Neural cell (in vitro differentiated cells): ENCODE data around the gene TFB1M. TPM values are rescaled to one million over a fixed set of nuclear protein-coding genes. Genes with fewer than 3 reads are reported as not detected.

Experiments
- H2AFZ ChIP-seq: fragments of 200-600, 300-800 bp; sonication (generic), shearing (Covaris generic); 2 replicates; pipeline ENCODE4 v1.6.0; 2014; ENCODE audit warnings: low read depth, mild to moderate bottlenecking, antibody characterized with exemption, low read length, moderate library complexity
- H3F3A ChIP-seq: fragments of 200-600 bp; shearing (Covaris generic); 2 replicates; pipeline ENCODE4 v1.6.1; 2016; ENCODE audit warnings: mild to moderate bottlenecking, moderate library complexity, mixed read lengths, antibody characterized with exemption, low read length; ENCODE audit not compliant: insufficient read depth, poor library complexity, severe bottlenecking
- H3K27ac ChIP-seq: fragments of 200-600, 300-800 bp; sonication (generic), shearing (Covaris generic); 2 replicates; pipeline ENCODE4 v1.5.1; 2014; ENCODE audit warnings: mild to moderate bottlenecking, low read length, moderate library complexity
- H3K27me3 ChIP-seq: fragments of 300-800, 200-600 bp; sonication (generic), shearing (Covaris generic); 2 replicates; pipeline ENCODE4 v1.6.0; 2014; ENCODE audit warnings: mild to moderate bottlenecking, low read depth, low read length, moderate library complexity; ENCODE audit not compliant: insufficient read depth
- H3K36me3 ChIP-seq: fragments of 300-800, 200-600 bp; sonication (generic), shearing (Covaris generic); 2 replicates; pipeline ENCODE4 v1.5.1; 2014; ENCODE audit warnings: mild to moderate bottlenecking, antibody characterized with exemption, low read length, moderate library complexity; ENCODE audit not compliant: insufficient read depth
- H3K4me2 ChIP-seq: fragments of 300-800, 200-600 bp; sonication (generic), shearing (Covaris generic); 2 replicates; pipeline ENCODE4 v1.6.0; 2014; ENCODE audit warnings: mild to moderate bottlenecking, low read length
- H3K4me3 ChIP-seq: fragments of 300-800, 200-600 bp; sonication (generic), shearing (Covaris generic); 2 replicates; pipeline ENCODE4 v1.5.1; 2014; ENCODE audit warnings: mild to moderate bottlenecking, low read length, moderate library complexity
- H3K79me2 ChIP-seq: fragments of 200-600 bp; shearing (Covaris generic); replicated peaks from 2 replicates; pipeline ENCODE4 v1.6.0; 2014; ENCODE audit warnings: mild to moderate bottlenecking, low read length, moderate library complexity; ENCODE audit not compliant: insufficient read depth
- H3K9ac ChIP-seq: fragments of 300-800, 200-600 bp; sonication (generic), shearing (Covaris generic); 2 replicates; pipeline ENCODE4 v1.6.1; 2016; ENCODE audit warnings: mild to moderate bottlenecking, low read length, mixed read lengths
- H3K9me2 ChIP-seq: fragments of 200-600 bp; shearing (Covaris generic); 2 replicates; pipeline ENCODE4 v1.6.1; 2016; ENCODE audit warnings: mild to moderate bottlenecking, low read length, mixed read lengths; ENCODE audit not compliant: insufficient read depth
- H3K9me3 ChIP-seq: fragments of 200-600, 300-800 bp; sonication (generic), shearing (Covaris generic); 2 replicates; pipeline ENCODE4 v1.6.1; 2016; ENCODE audit warnings: mild to moderate bottlenecking, mixed run types, low read length, moderate library complexity, mixed read lengths
- H4K20me1 ChIP-seq: fragments of 200-600 bp; shearing (Covaris generic); 2 replicates; pipeline ENCODE4 v1.6.1; 2016; ENCODE audit warnings: mild to moderate bottlenecking, mixed run types; ENCODE audit not compliant: insufficient read depth
- EP300 ChIP-seq: fragments of 450-650 bp; conservative IDR thresholded peaks from 2 replicates; pipeline ENCODE4 v1.6.1; 2014; ENCODE audit warnings: antibody characterized with exemption, mild to moderate bottlenecking, moderate library complexity; ENCODE audit not compliant: poor library complexity, severe bottlenecking
- EZH2 ChIP-seq: fragments of 200-600, 300-800 bp; shearing (Covaris generic), sonication (generic); IDR thresholded peaks from 2 replicates; pipeline ENCODE4 v1.6.1; 2014; ENCODE audit warnings: antibody characterized with exemption, low read length, borderline replicate concordance, mild to moderate bottlenecking; ENCODE audit not compliant: insufficient read depth, poor library complexity, severe bottlenecking
- MXI1 ChIP-seq: fragments of 450-650 bp; conservative IDR thresholded peaks from 2 replicates; pipeline ENCODE4 v1.6.1; 2014; ENCODE audit warnings: antibody characterized with exemption, mild to moderate bottlenecking; ENCODE audit not compliant: poor library complexity, severe bottlenecking
- POLR2AphosphoS5 ChIP-seq: IDR thresholded peaks from 2 replicates; pipeline ENCODE4 v1.6.1; 2012
- RAD21 ChIP-seq: fragments of 450-650 bp; conservative IDR thresholded peaks from 2 replicates; pipeline ENCODE4 v1.6.1; 2014; ENCODE audit warnings: antibody characterized with exemption, mild to moderate bottlenecking, moderate library complexity
- REST ChIP-seq: IDR thresholded peaks from 2 replicates; pipeline ENCODE4 v1.6.1; 2012; ENCODE audit warnings: borderline replicate concordance
- SMC3 ChIP-seq: fragments of 450-650 bp; conservative IDR thresholded peaks from 2 replicates; pipeline ENCODE4 v1.6.1; 2014; ENCODE audit warnings: antibody characterized with exemption, mild to moderate bottlenecking, moderate library complexity; ENCODE audit not compliant: poor library complexity
- TAF1 ChIP-seq: IDR thresholded peaks from 2 replicates; pipeline ENCODE4 v1.6.1; 2012; ENCODE audit warnings: low read depth
- polyA plus RNA-seq: library from polyadenylated mRNA; depleted of rRNA; stranded (reverse); fragments of >200 nt; gene quantifications from 2 replicates; pipeline ENCODE4 v1.2.3, GENCODE V29; 2014
- TF ChIP-seq, protein P1 (sequence below): fragments of 450-650 bp; IDR thresholded peaks from 2 replicates; pipeline ENCODE4 v1.5.1; 2014; ENCODE audit warnings: antibody characterized with exemption, mild to moderate bottlenecking, moderate library complexity; ENCODE audit not compliant: poor library complexity, severe bottlenecking

The TFB1M gene
- polyA plus RNA-seq, 1 donor from 2014 or later, result 15.5 TPM

GRCh38 chr6:155274533-155274932, 39.8 kb downstream of the TFB1M start:
- H3K36me3 ChIP-seq, result no peaks in the 10 kb centered on the region
- H4K20me1 ChIP-seq, result no peaks in the 10 kb centered on the region
- H3K27me3 ChIP-seq, result no peaks in the 10 kb centered on the region
- no peak overlapping the region for H2AFZ ChIP-seq
- no peaks in the 10 kb centered on the region for H3K9me2 ChIP-seq
- H3K4me3 ChIP-seq, result no peak overlapping the region
- H3K9ac ChIP-seq, result no peak overlapping the region
- no peak overlapping the region for H3K4me2 ChIP-seq
- no peaks in the 10 kb centered on the region for H3K79me2 ChIP-seq
- H3K27ac ChIP-seq, result no peak overlapping the region
- no peaks in the 10 kb centered on the region for H3F3A ChIP-seq
- TF ChIP-seq RAD21, result no peak
- TF ChIP-seq SMC3, result no peak
- no peak for TF ChIP-seq REST
- no peak for TF ChIP-seq POLR2AphosphoS5
- TF ChIP-seq, protein P1, sequence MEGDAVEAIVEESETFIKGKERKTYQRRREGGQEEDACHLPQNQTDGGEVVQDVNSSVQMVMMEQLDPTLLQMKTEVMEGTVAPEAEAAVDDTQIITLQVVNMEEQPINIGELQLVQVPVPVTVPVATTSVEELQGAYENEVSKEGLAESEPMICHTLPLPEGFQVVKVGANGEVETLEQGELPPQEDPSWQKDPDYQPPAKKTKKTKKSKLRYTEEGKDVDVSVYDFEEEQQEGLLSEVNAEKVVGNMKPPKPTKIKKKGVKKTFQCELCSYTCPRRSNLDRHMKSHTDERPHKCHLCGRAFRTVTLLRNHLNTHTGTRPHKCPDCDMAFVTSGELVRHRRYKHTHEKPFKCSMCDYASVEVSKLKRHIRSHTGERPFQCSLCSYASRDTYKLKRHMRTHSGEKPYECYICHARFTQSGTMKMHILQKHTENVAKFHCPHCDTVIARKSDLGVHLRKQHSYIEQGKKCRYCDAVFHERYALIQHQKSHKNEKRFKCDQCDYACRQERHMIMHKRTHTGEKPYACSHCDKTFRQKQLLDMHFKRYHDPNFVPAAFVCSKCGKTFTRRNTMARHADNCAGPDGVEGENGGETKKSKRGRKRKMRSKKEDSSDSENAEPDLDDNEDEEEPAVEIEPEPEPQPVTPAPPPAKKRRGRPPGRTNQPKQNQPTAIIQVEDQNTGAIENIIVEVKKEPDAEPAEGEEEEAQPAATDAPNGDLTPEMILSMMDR, result no peak
- no peak for TF ChIP-seq EZH2
- TF ChIP-seq MXI1, result no peak
- no peak for TF ChIP-seq EP300
- no peak for TF ChIP-seq TAF1
- no peaks in the 10 kb centered on the region for H3K9me3 ChIP-seq

GRCh38 chr6:155274106-155274505, 40.2 kb downstream of the TFB1M start:
- no peak overlapping the region for H3K27ac ChIP-seq
- H3K4me2 ChIP-seq, result no peak overlapping the region
- no peak overlapping the region for H3K4me3 ChIP-seq
- H3K27me3 ChIP-seq, result no peaks in the 10 kb centered on the region
- H3F3A ChIP-seq, result no peaks in the 10 kb centered on the region
- no peaks in the 10 kb centered on the region for H3K36me3 ChIP-seq
- no peak overlapping the region for H2AFZ ChIP-seq
- TF ChIP-seq TAF1 (no peak), MXI1 (no peak), RAD21 (no peak), EZH2 (no peak), REST (no peak), SMC3 (no peak), POLR2AphosphoS5 (no peak), EP300 (no peak)
- TF ChIP-seq, protein P1, result no peak
- no peaks in the 10 kb centered on the region for H3K79me2 ChIP-seq
- H3K9me2 ChIP-seq, result no peaks in the 10 kb centered on the region
- no peaks in the 10 kb centered on the region for H4K20me1 ChIP-seq
- no peak overlapping the region for H3K9ac ChIP-seq
- H3K9me3 ChIP-seq, result no peaks in the 10 kb centered on the region
